Mononuclear cell (primary cell): ENCODE measurements around the gene PDE10A. TPM values are rescaled to one million over a fixed set of nuclear protein-coding genes. Genes with fewer than 3 reads are reported as not detected.

Experiments
- H3K27me3 ChIP-seq: 2 replicates; pipeline ENCODE4 v1.6.0; 2011; ENCODE audit warnings: low read length, control low read depth; ENCODE audit not compliant: insufficient read depth
- H3K4me1 ChIP-seq: 2 replicates; pipeline ENCODE4 v1.5.1; 2011; ENCODE audit warnings: mild to moderate bottlenecking, low read length, control low read depth; ENCODE audit not compliant: insufficient read depth
- H3K4me3 ChIP-seq: 2 replicates; pipeline ENCODE4 v1.5.1; 2011; ENCODE audit warnings: mild to moderate bottlenecking, low read length, moderate library complexity
- H3K9me3 ChIP-seq: 2 replicates; pipeline ENCODE4 v1.5.1; 2011; ENCODE audit warnings: low read depth, mild to moderate bottlenecking, control low read depth, low read length
- total RNA-seq: library from RNA; depleted of rRNA; stranded (reverse); fragments of >200 nt; gene quantifications from one replicate; pipeline ENCODE4 v1.2.3, GENCODE V29; 2012

Gene PDE10A
- total RNA-seq, 1 donor = 0.10 TPM

DNA sequence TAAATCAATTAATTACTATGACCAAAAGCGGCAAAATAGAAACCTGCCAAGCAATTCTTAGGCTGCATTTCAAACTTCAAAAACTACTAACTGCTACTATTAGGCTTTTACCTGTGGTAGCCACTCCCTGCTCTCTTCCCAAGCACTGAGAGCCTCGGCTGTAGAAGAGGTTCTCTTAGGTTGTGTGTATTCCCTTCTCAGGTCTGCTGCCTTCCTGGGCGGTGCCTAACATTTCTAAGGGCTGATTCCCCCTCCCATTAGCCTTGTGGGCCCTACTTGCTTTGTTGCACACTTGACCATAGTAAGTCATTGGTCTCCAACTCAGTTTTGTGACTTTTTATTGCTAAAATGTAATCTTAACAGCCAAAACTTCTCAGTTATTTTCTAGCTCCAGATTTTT lies 207.6 kb downstream of the PDE10A start:
- Histone ChIP-seq H3K9me3 (no peaks in the 10 kb centered on the region), H3K27me3 (no peaks in the 10 kb centered on the region), H3K4me3 (no peak overlapping the region), H3K4me1 (no peaks in the 10 kb centered on the region)

DNA sequence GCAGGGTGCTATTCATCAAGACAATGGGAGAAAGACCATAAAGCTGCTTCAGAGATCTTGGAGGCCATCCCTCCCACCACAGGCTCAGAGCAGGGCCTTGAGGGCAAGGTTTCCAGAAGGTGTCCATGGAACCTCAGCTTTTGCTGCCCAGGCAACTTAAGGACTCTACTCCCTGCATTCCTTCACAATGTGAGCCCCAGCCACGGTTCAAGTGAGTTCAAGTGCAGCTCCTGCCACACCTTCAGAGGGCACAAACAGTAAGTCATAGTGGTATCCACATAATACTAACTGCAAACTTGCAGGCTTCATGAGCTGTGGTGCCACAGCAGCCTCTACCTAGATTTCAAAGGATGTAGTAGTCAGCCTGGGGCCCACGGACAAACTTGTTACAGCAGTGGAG lies 209.6 kb downstream of the PDE10A start:
- no peaks in the 10 kb centered on the region for H3K9me3 ChIP-seq
- H3K4me1 ChIP-seq = no peaks in the 10 kb centered on the region
- no peaks in the 10 kb centered on the region for H3K27me3 ChIP-seq
- no peak overlapping the region for H3K4me3 ChIP-seq

DNA sequence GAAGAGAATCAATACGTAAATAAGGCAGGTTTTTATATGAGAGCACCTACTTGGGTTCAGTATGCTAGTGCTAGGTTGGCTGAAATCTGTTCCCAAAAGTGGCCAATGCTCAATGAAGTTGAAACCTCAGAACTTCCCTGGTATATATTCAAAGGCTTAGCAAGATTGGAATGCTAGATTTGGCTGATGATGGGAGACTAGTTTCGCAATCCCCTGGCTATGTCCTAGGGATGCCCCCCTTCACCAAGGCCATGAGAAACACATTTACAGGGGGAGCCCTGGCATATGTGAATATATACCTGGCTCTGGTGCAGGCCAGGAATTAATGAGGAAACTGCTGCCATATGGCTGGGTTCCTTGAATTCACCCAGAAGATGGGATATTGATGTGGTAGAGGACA lies 211.2 kb downstream of the PDE10A start:
- H3K27me3 ChIP-seq = no peaks in the 10 kb centered on the region
- H3K4me3 ChIP-seq = no peak overlapping the region
- no peaks in the 10 kb centered on the region for H3K4me1 ChIP-seq
- no peaks in the 10 kb centered on the region for H3K9me3 ChIP-seq

DNA sequence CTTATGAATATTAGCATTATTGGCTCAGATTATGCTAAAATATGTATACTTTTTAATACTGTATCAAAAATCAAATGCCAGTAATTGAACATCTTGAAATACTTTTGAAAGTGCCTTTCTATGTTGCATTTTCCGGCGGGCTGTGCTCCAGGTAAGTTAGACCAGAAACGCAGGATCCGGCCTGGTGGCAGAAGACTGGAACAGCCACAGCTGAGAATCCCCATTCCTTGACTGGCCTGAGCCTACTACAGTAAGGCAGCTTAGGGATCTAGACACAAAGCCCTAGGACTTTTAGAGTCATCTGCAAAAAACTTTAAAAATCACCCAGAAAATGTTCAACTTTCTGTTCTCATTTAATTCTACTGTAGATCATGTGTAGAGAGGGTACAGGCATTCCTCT lies 214.8 kb downstream of the PDE10A start:
- no peaks in the 10 kb centered on the region for H3K9me3 ChIP-seq
- H3K27me3 ChIP-seq = no peaks in the 10 kb centered on the region
- H3K4me3 ChIP-seq = no peak overlapping the region
- no peaks in the 10 kb centered on the region for H3K4me1 ChIP-seq

DNA sequence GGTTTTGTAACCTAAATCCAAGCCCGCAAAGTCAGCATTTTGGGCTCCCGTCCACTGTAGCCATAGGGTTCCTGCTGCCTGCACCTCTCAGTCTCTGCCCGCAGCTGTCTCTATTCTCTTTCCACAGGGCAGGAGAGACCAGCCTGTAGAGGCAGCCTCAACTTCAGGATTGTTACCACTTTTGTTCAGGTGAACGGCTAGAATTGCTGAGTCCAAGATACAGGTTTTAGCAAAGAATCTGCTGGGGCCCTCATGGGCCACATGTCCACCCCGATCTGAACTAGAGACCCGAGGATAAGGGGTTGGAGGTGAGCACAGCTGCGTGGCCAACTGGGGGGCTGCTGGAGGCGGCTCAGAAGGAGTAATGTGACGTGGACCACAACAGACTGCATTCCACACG lies 215.9 kb downstream of the PDE10A start:
- no peaks in the 10 kb centered on the region for H3K9me3 ChIP-seq
- H3K4me3 ChIP-seq = no peak overlapping the region
- H3K4me1 ChIP-seq = no peaks in the 10 kb centered on the region
- H3K27me3 ChIP-seq = no peaks in the 10 kb centered on the region

DNA sequence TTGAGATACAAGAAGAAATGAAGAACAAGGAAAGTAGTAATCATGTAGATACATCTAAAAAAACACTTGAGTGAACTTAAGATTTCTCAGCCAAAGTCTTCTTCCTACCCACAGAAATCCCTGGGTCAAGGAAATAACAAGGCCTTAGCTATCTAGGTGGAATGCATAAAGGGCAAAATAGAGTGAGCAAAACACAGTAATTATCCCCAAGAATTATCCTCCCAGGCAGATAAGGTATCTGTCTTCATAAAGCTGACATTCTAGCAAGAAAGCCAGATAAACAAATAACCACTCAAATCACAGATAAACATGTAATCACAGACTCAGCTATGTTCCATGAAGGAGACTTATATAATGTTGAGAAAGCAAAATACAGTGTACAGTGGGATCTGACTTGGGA lies 216.7 kb downstream of the PDE10A start:
- Histone ChIP-seq H3K4me1 (no peaks in the 10 kb centered on the region), H3K4me3 (no peak overlapping the region), H3K27me3 (no peaks in the 10 kb centered on the region), H3K9me3 (no peaks in the 10 kb centered on the region)

DNA sequence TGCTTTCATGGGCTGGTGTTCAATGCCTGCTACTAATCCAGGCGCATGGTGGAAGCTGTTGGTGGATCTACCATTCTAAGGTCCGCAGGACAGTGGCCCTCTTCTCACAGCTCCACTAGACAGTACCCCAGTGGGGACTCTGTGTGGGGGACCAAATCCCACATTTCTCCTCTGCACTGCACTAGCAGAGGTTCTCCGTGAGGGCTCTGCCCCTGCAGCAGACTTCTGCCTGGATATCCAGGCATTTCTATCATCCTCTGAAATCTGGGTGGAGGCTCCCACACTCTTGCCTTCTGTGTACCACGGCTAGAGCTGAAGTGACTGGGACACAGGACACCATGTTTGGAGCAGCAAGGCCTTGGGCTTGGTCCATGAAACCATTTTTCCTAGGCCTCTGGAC lies 219.6 kb downstream of the PDE10A start:
- H3K27me3 ChIP-seq = no peaks in the 10 kb centered on the region
- no peak overlapping the region for H3K4me3 ChIP-seq
- H3K9me3 ChIP-seq = no peaks in the 10 kb centered on the region
- no peaks in the 10 kb centered on the region for H3K4me1 ChIP-seq

DNA sequence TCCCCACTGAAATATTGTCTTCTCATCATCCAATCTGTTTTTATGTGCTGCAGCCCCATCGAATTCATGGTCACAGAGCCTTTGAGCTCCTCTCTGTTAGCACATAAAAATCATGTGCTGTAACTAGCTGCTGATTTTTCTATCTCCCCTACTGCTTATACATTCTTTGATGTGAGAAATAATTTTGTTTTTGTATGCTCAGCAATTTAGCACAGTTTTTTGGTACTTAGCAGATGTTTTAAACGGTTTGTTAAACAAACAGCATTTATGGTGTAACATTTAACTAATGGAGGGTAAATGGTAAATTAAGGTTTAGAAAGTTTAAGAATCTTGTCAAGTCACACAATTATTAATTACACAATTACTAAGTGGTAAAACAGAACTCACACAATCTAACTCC lies 221.9 kb downstream of the PDE10A start:
- no peaks in the 10 kb centered on the region for H3K4me1 ChIP-seq
- no peaks in the 10 kb centered on the region for H3K27me3 ChIP-seq
- H3K4me3 ChIP-seq = no peak overlapping the region
- no peaks in the 10 kb centered on the region for H3K9me3 ChIP-seq

DNA sequence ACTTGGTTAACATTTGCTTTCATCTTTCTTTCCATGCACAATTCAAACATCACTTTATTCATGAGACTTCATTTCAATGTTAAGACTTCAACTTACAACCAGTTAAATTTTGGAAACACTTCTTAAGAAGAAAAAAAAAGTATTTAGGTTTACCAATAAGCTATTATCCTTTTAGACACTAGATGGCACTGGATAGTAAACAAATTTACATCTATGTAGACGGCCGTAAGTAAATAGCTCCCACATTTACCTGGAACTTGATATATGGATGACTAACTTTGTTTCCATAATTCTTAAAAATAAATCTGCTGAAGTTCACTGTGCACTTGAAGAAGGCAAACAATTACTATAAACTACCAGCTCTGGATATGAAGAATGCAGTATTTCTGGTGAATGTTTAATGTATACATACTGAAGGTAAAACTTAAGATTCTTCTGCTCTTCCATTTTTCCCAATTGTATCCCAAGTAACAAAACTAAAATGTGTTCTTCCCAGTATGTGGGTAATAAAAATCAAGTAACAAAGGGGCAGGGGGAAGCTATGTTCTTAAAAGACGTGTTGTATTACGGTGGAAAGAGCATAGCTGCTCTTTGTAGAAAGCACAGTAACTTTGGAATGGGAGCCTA lies 223.0 kb downstream of the PDE10A start:
- H3K4me1 ChIP-seq = no peaks in the 10 kb centered on the region
- no peaks in the 10 kb centered on the region for H3K27me3 ChIP-seq
- no peak overlapping the region for H3K4me3 ChIP-seq
- no peaks in the 10 kb centered on the region for H3K9me3 ChIP-seq

DNA sequence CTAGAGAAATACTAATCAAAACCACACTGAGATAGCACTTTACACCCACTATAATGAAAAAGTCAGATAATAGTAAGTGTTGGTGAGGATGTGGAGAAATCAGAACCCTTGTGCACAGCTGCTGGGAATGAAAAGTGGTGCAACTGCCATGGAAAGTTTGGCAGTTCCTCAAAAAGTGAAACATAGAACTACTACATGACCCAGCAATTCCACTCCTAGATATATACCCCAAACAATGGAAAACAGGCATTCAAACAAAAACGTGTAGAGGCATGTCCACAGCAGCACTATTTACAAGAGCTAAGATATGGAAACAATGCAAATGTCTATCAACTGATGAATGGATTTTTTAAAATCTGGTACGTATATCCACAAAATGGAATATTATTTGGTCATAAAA lies 236.1 kb downstream of the PDE10A start:
- H3K9me3 ChIP-seq = no peaks in the 10 kb centered on the region
- H3K27me3 ChIP-seq = no peaks in the 10 kb centered on the region
- no peak overlapping the region for H3K4me3 ChIP-seq
- no peaks in the 10 kb centered on the region for H3K4me1 ChIP-seq

DNA sequence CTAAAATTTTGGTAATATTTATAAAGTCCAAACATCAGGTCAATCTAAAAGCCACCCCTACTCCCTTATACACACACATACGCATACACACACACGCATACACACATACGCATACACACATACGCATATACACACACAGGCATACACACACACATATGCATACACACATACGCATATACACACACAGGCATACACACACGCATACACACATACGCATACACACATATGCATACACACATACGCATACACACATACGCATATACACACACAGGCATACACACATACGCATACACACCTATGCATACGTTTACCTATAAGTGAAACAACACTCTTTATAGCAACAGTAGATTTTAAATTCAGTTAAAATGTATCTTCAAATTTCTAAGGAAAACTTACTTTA lies 240.8 kb downstream of the PDE10A start:
- H3K27me3 ChIP-seq = no peaks in the 10 kb centered on the region
- no peak overlapping the region for H3K4me3 ChIP-seq
- no peaks in the 10 kb centered on the region for H3K4me1 ChIP-seq
- no peaks in the 10 kb centered on the region for H3K9me3 ChIP-seq

DNA sequence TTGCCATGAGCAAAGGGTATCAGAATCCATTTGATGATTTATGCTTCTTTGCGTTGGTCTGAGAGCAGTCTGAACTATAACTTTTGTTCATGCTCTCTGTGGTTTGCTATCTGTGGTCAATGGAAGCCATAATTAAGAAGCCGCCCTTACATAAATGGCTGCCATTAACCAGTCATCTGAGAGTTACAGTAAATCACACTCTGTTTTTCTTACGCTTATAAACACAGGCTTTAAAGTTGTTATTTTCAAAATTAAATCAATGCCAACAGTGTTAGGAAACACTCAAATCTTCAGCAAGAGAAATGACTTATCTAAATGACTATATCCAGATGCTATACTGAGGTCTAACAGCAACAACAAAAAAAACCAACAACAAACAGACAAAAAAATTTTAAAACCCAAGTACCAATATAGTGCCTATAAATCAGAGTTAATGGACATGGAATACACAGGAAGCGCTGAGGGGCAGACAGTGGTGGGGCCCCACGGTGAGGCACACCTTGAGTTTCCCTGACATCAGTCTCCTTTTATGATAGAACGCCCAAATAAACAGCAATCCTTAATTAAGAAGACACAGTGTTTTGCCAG lies 245.7 kb downstream of the PDE10A start:
- H3K4me1 ChIP-seq = no peaks in the 10 kb centered on the region
- no peaks in the 10 kb centered on the region for H3K27me3 ChIP-seq
- H3K4me3 ChIP-seq = no peak overlapping the region
- no peaks in the 10 kb centered on the region for H3K9me3 ChIP-seq

DNA sequence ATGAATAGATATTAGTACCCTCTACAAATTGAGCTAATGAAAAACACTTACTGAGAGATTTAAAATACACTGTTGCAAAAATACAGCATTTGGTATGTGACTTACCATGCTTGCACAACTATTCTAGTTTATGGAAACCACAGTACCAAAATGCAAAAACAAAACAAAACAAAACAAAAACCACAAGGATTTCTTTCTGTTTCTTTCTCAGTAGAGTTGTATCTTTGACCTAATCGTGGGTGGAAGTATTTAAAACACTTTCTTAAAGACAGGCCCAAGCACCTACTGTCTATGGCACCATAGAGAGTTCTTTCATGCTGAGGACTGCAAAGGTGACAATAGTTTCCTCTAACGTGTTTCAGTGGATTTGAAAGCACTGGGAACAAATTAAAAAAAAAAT lies 258.3 kb downstream of the PDE10A start:
- H3K9me3 ChIP-seq = no peaks in the 10 kb centered on the region
- H3K27me3 ChIP-seq = no peaks in the 10 kb centered on the region
- no peak overlapping the region for H3K4me3 ChIP-seq
- no peaks in the 10 kb centered on the region for H3K4me1 ChIP-seq

DNA sequence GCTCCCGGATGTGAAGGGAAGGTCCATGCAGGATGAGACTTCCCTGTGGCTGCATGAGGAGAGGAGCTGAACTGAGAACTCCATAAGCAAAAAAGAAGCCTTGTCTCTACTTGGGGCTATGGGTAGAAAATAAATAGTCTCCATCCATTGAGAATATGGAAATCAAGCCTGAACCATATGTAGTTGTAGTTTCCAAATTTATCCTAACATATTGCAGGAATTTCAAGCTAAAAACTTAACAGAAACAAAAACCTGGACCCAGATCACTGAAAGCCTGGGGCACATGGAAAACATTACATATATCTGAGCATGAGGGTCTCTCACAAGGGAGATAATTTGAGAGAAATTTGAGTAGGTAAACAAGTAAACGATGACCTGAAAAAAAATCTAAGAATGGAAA lies 258.7 kb downstream of the PDE10A start:
- Histone ChIP-seq H3K9me3 (no peaks in the 10 kb centered on the region), H3K4me3 (no peak overlapping the region), H3K4me1 (no peaks in the 10 kb centered on the region), H3K27me3 (no peaks in the 10 kb centered on the region)

DNA sequence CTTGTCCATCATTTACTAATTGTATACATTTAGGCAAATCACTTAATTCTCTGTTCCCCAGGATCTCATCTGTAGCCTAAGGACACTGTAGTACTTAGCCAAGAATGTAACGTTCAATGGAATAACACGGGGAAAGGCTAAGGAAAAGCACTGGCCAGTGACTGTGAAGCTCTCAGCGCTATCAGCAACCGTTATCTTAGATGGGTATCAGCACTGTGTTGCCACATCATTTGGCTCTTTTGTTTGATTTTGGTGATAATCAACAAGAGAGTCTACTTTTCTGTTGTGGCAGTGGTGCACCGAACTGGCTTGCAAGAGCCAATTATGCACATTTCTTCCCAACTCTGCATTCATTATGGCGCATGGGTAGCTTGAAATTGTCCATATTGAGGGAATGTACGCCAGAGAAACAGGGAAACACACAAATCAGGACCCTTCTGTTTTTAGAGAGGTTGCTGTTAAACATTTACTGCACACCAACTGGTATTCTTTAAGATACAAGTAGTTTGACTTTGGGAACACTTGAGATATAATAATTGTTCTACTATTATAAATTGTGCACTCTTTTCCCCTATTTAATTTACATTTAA lies 259.9 kb downstream of the PDE10A start:
- Histone ChIP-seq H3K9me3 (no peaks in the 10 kb centered on the region), H3K4me1 (no peaks in the 10 kb centered on the region), H3K4me3 (no peak overlapping the region), H3K27me3 (no peaks in the 10 kb centered on the region)

DNA sequence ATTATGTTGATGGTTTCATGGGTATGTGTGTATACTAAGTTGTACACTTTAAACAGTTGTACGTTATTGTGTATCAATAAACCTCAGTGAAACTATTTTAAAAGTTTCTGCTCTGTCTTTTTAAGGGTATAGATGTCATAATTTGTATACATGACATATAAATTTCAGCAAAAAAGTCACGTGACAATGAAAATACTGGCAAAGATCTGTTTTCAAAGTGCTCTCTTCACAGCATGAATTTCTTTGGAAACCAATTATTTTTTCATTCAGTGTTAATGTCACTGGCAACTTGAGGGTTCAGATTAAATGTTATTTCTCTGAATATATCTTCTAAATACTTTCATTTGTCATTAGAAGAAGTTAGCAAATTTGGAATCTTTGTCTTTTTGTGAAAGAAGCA lies 261.9 kb downstream of the PDE10A start:
- H3K9me3 ChIP-seq = no peaks in the 10 kb centered on the region
- H3K27me3 ChIP-seq = no peaks in the 10 kb centered on the region
- no peak overlapping the region for H3K4me3 ChIP-seq

More for the DNA sequence above, 261.9 kb downstream of the PDE10A start:
- no peaks in the 10 kb centered on the region for H3K4me1 ChIP-seq
